H9 (cell line): ENCODE measurements around the gene HTRA3. TPM values are rescaled to one million over a fixed set of nuclear protein-coding genes. Genes with fewer than 3 reads are reported as not detected.

Source experiments
- DNase-seq: peaks from one replicate; pipeline ENCODE4 v3.0.0-alpha.2; 2017
- H2AFZ ChIP-seq: one replicate; pipeline ENCODE4 v1.6.1; 2013; ENCODE audit warnings: mild to moderate bottlenecking, low read length, control low read depth, moderate library complexity
- H2AK5ac ChIP-seq: 2 replicates; pipeline ENCODE4 v1.6.1; 2013; ENCODE audit warnings: low read length, control low read depth, mixed read lengths; ENCODE audit not compliant: insufficient read length
- H2BK120ac ChIP-seq: one replicate; pipeline ENCODE4 v1.6.1; 2013; ENCODE audit warnings: low read depth, mild to moderate bottlenecking, low read length, control low read depth, inconsistent platforms; ENCODE audit not compliant: poor library complexity, severe bottlenecking
- H2BK12ac ChIP-seq: 2 replicates; pipeline ENCODE4 v1.6.1; 2013; ENCODE audit warnings: low read length, control low read depth, mixed read lengths, low read depth; ENCODE audit not compliant: insufficient read length
- H2BK15ac ChIP-seq: 2 replicates; pipeline ENCODE4 v1.6.1; 2013; ENCODE audit warnings: low read depth, low read length, control low read depth
- H2BK20ac ChIP-seq: one replicate; pipeline ENCODE4 v1.6.1; 2013; ENCODE audit warnings: low read depth, mild to moderate bottlenecking, low read length, control low read depth, inconsistent platforms; ENCODE audit not compliant: poor library complexity, severe bottlenecking
- H2BK5ac ChIP-seq: 2 replicates; pipeline ENCODE4 v1.6.1; 2013; ENCODE audit warnings: low read length, control low read depth, mixed read lengths; ENCODE audit not compliant: insufficient read length
- H3K14ac ChIP-seq: 2 replicates; pipeline ENCODE4 v1.6.1; 2013; ENCODE audit warnings: low read length, control low read depth; ENCODE audit not compliant: insufficient read depth
- H3K18ac ChIP-seq: 2 replicates; pipeline ENCODE4 v1.6.1; 2013; ENCODE audit warnings: low read depth, mild to moderate bottlenecking, mixed read lengths, low read length, control low read depth; ENCODE audit not compliant: insufficient read length
- H3K23ac ChIP-seq: 2 replicates; pipeline ENCODE4 v1.6.1; 2013; ENCODE audit warnings: low read length, control low read depth, mixed read lengths, low read depth; ENCODE audit not compliant: insufficient read length
- H3K23me2 ChIP-seq: 2 replicates; pipeline ENCODE4 v1.6.1; 2013; ENCODE audit warnings: low read depth, mild to moderate bottlenecking, mixed read lengths, low read length, control low read depth; ENCODE audit not compliant: insufficient read length, poor library complexity, severe bottlenecking
- H3K27ac ChIP-seq: 2 replicates; pipeline ENCODE4 v1.5.1; 2013; ENCODE audit warnings: low read length, control low read depth, mixed read lengths, low read depth; ENCODE audit not compliant: insufficient read length
- H3K27me3 ChIP-seq: 2 replicates; pipeline ENCODE4 v1.6.1; 2013; ENCODE audit warnings: low read length, control low read depth, inconsistent platforms; ENCODE audit not compliant: insufficient read depth
- H3K4ac ChIP-seq: 2 replicates; pipeline ENCODE4 v1.6.1; 2013; ENCODE audit warnings: low read depth, mild to moderate bottlenecking, control low read depth, inconsistent platforms, low read length, moderate library complexity
- H3K4me1 ChIP-seq: 2 replicates; pipeline ENCODE4 v1.6.1; 2013; ENCODE audit warnings: low read length, control low read depth, inconsistent platforms; ENCODE audit not compliant: insufficient read depth
- H3K4me2 ChIP-seq: 2 replicates; pipeline ENCODE4 v1.6.1; 2013; ENCODE audit warnings: low read length, control low read depth, mixed read lengths; ENCODE audit not compliant: insufficient read length, insufficient read depth
- H3K56ac ChIP-seq: 2 replicates; pipeline ENCODE4 v1.6.1; 2013; ENCODE audit warnings: low read depth, mild to moderate bottlenecking, mixed read lengths, low read length, control low read depth; ENCODE audit not compliant: insufficient read length
- H3K79me1 ChIP-seq: 2 replicates; pipeline ENCODE4 v1.6.1; 2013; ENCODE audit warnings: low read depth, mild to moderate bottlenecking, moderate library complexity, low read length, control low read depth, inconsistent platforms; ENCODE audit not compliant: insufficient read depth, poor library complexity, severe bottlenecking
- H3K79me2 ChIP-seq: 2 replicates; pipeline ENCODE4 v1.6.1; 2013; ENCODE audit warnings: low read length, control low read depth, inconsistent platforms; ENCODE audit not compliant: insufficient read depth
- H3K9ac ChIP-seq: 2 replicates; pipeline ENCODE4 v1.6.1; 2013; ENCODE audit warnings: low read length, control low read depth, mixed read lengths; ENCODE audit not compliant: insufficient read length; ENCODE audit errors: extremely low read depth
- H3K9me3 ChIP-seq: one replicate; pipeline ENCODE4 v1.6.1; 2013; ENCODE audit warnings: low read depth, low read length, inconsistent platforms; ENCODE audit not compliant: control insufficient read depth
- H3T11ph ChIP-seq: one replicate; pipeline ENCODE4 v1.6.1; 2013; ENCODE audit warnings: mild to moderate bottlenecking, low read length, control low read depth, inconsistent platforms
- H4K20me1 ChIP-seq: one replicate; pipeline ENCODE4 v1.6.1; 2013; ENCODE audit not compliant: control insufficient read depth, insufficient read length, insufficient read depth
- H4K5ac ChIP-seq: 2 replicates; pipeline ENCODE4 v1.6.1; 2013; ENCODE audit warnings: low read depth, mild to moderate bottlenecking, mixed read lengths, low read length, control low read depth; ENCODE audit not compliant: insufficient read length
- H4K8ac ChIP-seq: replicated peaks from 2 replicates; pipeline ENCODE4 v1.6.1; 2013; ENCODE audit warnings: low read length, control low read depth, mixed read lengths, low read depth; ENCODE audit not compliant: insufficient read length
- H4K91ac ChIP-seq: 2 replicates; pipeline ENCODE4 v1.6.1; 2013; ENCODE audit warnings: low read depth, mild to moderate bottlenecking, moderate library complexity, mixed read lengths, low read length, control low read depth; ENCODE audit not compliant: insufficient read length
- H3K27ac Mint-ChIP-seq, 3 experiments: 2 replicates in 2 of 3; 3 replicates in 1 of 3; pipeline ENCODE4 v1.8.0; 2020 to 2021; ENCODE audit warnings: mixed read lengths in 3 of 3, mild to moderate bottlenecking in 1 of 3, moderate library complexity in 1 of 3
- H3K27me3 Mint-ChIP-seq: 2 replicates; pipeline ENCODE4 v1.8.0; 2021; ENCODE audit warnings: low read depth, mild to moderate bottlenecking, moderate library complexity, mixed read lengths
- H3K36me3 Mint-ChIP-seq, 3 experiments: 2 replicates in 2 of 3; 3 replicates in 1 of 3; pipeline ENCODE4 v1.8.0; 2020 to 2021; ENCODE audit warnings: low read depth in 3 of 3, mixed read lengths in 3 of 3; ENCODE audit not compliant: insufficient read depth in 1 of 3
- H3K4me1 Mint-ChIP-seq, 2 experiments: 2 replicates each; pipeline ENCODE4 v1.8.0; 2020; ENCODE audit warnings: mixed read lengths in 2 of 2
- H3K4me3 Mint-ChIP-seq, 2 experiments: 2 replicates in 1 of 2; 3 replicates in 1 of 2; pipeline ENCODE4 v1.8.0; 2020 to 2021; ENCODE audit warnings: mild to moderate bottlenecking in 2 of 2, mixed read lengths in 2 of 2, moderate library complexity in 1 of 2
- H3K9me3 Mint-ChIP-seq, 2 experiments: 2 replicates in 1 of 2; 3 replicates in 1 of 2; pipeline ENCODE4 v1.8.0; 2020; ENCODE audit warnings: mild to moderate bottlenecking in 2 of 2, mixed read lengths in 2 of 2, moderate library complexity in 1 of 2
- WGBS: extraction: QIAGEN DNeasy Blood & Tissue Kit; methylation state at CpG from one replicate; pipeline ENCODE4 v1.1.7; 2013; ENCODE audit warnings: missing lambda C conversion rate, low lambda C conversion rate, mixed read lengths; ENCODE audit not compliant: insufficient read length; ENCODE audit errors: extremely low coverage; 5-methylcytosine and 5-hydroxymethylcytosine counted together
- total RNA-seq: library from RNA; stranded (reverse); gene quantifications from 2 replicates; pipeline ENCODE4 v1.2.1, GENCODE V29; 2021
- TF ChIP-seq, protein P1 (sequence below): fragments of 200-600 bp; sonication (generic); conservative IDR thresholded peaks from 3 replicates; pipeline ENCODE4 v1.8.0; 2021; ENCODE audit warnings: antibody characterized with exemption, mild to moderate bottlenecking

HTRA3 gene
- total RNA-seq, 1 experiment from 2014 or later: 3.0 TPM

GRCh38 chr4:8305851-8306471 lies 36.4 kb downstream of the HTRA3 start:
- Histone ChIP-seq H3K9ac (no peak overlapping the region), H3K23ac (no peak overlapping the region), H2BK15ac (no peak overlapping the region), H2AK5ac (no peak overlapping the region), H4K91ac (no peak overlapping the region), H2BK12ac (no peak overlapping the region), H2BK5ac (no peak overlapping the region), H3K27me3 (no peaks in the 10 kb centered on the region), H4K5ac (no peak overlapping the region), H2BK120ac (no peak overlapping the region), H4K20me1 (no peaks in the 10 kb centered on the region), H2BK20ac (no peak overlapping the region), H3K79me1 (no peaks in the 10 kb centered on the region), H3K9me3 (no peaks in the 10 kb centered on the region), H3K4me1 (no peaks in the 10 kb centered on the region), H3K4ac (no peak overlapping the region), H3T11ph (no peak overlapping the region), H3K27ac (no peak overlapping the region), H3K18ac (no peak overlapping the region), H3K23me2 (no peaks in the 10 kb centered on the region), H3K14ac (no peak overlapping the region), H3K4me2 (no peak overlapping the region), H2AFZ (no peak overlapping the region), H4K8ac (no peak overlapping the region), H3K79me2 (no peaks in the 10 kb centered on the region), H3K56ac (no peak overlapping the region)
- Mint-ChIP-seq H3K4me3 (no peak overlapping the region), H3K4me1 (peaks cover 4 to 9% of the 10 kb centered on the region in 2 experiments), H3K36me3 (no peaks in the 10 kb centered on the region), H3K27ac (no peak overlapping the region), H3K27me3 (peaks cover 17% of the 10 kb centered on the region), H3K9me3 (no peaks in the 10 kb centered on the region; a peak in 2 of 5 replicates)
- no CpG with 5 or more reads among the region's 35 CpGs for WGBS
- TF ChIP-seq, protein P1, sequence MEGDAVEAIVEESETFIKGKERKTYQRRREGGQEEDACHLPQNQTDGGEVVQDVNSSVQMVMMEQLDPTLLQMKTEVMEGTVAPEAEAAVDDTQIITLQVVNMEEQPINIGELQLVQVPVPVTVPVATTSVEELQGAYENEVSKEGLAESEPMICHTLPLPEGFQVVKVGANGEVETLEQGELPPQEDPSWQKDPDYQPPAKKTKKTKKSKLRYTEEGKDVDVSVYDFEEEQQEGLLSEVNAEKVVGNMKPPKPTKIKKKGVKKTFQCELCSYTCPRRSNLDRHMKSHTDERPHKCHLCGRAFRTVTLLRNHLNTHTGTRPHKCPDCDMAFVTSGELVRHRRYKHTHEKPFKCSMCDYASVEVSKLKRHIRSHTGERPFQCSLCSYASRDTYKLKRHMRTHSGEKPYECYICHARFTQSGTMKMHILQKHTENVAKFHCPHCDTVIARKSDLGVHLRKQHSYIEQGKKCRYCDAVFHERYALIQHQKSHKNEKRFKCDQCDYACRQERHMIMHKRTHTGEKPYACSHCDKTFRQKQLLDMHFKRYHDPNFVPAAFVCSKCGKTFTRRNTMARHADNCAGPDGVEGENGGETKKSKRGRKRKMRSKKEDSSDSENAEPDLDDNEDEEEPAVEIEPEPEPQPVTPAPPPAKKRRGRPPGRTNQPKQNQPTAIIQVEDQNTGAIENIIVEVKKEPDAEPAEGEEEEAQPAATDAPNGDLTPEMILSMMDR: no peak; the same call in 2 of the 3 replicates
- peak; percentile 46 for DNase-seq
